ENCODE results near the gene ADAM15.

The ADAM15 gene

DNA sequence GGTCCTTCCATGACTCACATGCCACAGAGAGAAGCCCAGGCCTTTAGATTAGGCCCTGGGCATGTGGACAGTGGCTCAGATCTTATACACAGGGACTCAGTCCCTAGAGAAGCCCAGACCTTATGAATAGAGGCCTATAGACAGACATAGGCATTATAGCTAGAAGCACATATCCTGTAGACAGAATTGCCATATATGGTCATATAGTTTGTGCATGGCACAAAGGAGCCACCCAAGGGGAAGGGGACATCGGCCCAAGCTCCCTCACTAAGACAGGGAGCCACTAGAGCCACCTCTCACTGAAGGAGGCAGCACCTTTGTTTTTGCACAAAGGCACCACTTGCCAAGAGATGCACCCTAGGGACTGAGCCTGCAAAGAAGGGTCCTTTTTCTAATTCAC is 25.3 kb downstream of the ADAM15 start:
- DNase-seq: no peak

DNA sequence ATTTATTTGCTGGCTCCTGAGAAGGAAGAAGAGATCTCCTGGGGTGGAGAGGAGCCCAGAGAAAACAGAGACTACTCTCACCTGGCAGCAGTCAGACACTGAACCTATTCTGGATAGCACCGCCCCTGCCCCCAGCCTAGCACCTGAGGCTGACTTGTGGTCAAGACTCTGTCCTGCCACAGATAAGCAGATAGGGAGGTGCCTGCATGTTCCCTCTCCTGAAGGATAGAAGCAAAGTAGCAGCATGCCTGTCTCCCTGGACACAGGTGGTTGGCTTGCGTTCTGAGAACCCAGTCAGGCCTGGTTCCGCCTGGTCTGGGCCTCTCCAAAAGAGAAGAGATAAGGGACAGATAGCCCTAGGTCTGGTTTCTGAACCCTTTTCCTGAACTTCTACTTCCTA is 26.2 kb downstream of the ADAM15 start:
- DNase-seq: no peak

DNA sequence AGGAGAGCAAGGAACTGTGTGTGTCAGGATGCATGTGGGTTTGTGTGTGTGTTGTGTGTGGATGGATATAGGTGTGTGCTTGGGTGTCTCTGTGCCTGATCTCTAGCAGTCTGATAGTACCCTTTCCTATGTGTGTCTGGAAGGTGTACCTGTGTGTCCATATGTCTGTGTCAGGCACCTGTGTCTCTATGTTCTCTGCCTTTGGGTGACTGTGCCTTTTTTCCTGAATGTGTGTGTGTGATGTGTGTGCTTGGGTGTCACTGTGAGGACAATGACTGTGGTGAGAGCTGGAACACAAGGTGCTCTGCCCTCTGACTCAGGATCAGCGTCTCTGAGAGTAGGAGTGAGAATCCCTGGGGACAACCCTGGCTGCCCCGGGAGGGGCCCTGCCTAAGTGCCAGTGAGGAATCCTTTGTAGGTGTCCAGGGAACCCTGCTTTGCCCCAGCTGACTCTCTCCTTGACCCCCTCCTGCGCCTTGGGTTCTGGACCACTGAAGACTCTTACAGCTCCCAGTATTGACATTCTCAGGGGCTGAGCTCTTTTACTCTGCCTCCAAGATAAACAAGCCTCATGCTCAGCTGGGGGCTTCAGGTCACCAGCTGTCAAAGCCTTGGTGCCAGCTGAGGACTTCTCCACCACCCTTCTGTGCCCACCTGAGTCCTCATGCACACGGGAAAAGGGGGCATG is 26.8 kb downstream of the ADAM15 start:
- DNase-seq: no peak

DNA sequence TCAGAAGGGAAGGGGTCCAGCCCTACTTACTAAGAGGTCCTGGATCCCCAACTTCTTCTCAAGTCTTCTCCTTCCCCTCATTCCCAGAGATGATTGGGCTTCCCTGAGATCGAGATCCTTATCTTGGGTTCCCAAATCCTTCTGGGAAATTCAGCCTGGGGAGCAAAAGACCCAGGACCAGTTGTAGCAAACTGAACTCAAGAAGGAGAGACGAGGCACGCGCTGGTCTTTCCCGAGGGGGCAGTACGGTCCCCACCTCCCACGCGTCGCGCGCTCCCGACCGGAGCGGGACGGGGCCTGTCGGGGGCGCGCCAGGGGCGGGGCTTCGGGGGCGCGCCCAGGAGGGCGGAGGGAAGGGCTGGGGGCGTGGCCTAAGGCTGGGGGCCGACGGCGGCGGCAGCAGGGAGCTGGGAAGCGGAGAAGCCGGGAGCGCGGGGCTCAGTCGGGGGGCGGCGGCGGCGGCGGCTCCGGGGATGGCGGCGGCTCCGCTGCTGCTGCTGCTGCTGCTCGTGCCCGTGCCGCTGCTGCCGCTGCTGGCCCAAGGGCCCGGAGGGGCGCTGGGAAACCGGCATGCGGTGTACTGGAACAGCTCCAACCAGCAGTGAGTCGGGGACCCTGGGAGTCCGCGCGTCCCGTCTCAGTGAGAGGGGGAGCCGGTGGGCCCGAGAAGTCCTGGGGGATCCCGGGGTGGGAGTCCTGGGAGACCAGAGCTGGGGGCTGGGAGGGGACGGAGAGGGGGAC is 27.5 kb downstream of the ADAM15 start, which contains the start of gene EFNA3:
EFNA3 (plus strand) TSS at position 369 of the 741 bp plus-strand sequence; CDS start at position 474, 105 bp downstream.
- DNase-seq: peak; percentile 71 to 78

DNA sequence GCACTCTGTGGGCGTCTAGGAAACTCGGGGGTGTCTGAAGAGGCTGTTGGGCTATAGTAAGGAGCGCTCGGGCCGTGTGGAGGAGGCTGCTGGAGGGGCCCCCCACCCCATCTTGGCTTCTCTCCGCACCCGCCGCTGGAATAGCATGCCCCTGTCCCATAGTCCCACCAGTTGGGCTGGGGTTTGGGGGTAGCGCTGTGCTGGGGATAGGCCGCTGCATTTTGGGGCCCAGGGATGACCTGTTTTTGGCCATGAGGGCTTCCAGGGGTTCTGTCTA is 28.0 kb downstream of the ADAM15 start:
- DNase-seq: no peak

DNA sequence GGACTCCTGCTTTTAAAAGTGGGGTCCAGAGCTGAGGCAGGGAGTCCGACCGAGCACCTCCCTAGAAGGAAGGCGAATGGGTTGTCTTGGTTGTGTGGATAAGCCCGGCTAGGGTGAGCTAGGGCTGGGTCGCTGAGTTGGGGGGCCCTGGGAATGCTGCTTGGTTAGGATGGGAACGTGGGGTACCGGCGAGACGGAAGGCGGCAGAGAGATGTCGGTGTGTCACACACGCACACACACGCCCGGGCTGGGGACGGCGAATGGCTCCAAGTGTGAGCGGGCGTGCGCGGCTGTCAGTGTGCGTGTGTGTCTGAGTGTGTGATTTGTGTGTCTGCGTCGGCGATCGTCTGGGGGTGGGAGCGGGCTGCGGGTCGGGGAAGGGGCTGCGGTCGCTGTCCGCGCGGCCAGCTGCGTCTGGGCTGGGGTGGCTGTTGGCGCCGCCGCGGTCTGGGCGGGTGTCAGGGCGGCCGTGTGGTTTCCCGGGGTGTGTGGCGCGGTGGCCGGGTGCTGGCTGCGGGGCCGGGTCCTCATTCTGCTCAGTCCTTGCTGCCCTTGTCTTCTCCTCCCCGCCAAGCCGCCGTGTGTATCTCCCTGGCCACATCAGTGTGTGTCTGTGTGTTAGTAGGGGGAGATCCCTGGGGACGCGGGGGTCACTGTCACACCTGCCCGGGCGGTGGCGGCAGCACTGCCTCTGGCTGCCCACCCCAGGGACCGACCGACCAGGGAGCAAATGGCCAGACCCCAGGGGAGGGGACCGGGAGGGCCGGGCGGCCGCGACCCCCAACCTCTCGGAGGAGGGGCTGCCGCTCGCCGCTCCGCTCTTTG is 28.6 kb downstream of the ADAM15 start:
- DNase-seq: peak; percentile 22 to 29

DNA sequence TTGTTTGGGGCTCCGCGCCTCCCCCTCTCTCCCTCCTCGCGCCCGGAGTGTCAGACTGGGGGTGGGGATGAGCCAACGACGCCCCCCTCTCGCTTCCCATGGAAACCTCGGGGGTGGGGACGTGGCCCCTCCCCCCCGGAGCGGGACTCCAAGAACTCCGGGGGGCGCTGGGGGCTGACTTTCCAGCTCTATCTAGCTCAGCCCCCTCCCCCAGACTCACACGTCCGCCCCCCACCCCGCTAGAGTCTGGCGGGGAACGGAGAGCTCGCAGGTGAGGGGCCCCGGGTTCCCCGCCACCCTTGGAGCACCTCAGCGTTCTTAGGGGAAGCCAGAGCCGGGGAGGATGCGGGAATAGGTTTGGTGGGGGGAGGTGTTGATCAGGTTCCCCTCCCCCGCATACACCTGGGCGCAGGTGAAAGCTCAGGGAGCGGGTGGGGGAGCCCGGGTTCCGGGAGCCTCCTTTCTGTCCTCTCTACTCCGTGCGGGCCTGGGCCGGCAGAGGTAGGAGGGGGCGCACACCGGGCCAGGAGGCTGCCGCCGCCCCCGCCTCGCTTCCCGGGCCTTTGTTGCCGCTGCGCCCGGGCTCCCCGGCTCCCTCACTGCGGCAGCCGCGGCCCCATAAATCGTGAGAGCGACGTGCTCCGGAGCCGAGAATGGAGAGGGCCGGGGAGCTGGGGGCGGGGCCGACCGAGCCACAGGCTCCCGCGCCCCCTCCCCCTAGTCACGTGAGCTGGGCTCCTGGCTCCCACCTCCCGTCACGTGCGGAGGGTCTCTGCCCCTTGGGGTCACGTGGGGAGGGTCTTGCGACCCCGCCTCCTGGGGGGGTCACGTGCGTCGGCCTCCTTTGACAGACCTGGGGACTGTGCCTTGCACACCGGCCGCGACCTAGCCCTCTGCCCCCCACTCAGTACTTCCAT is 29.5 kb downstream of the ADAM15 start:
- peak; percentile 26 to 42 for DNase-seq

DNA sequence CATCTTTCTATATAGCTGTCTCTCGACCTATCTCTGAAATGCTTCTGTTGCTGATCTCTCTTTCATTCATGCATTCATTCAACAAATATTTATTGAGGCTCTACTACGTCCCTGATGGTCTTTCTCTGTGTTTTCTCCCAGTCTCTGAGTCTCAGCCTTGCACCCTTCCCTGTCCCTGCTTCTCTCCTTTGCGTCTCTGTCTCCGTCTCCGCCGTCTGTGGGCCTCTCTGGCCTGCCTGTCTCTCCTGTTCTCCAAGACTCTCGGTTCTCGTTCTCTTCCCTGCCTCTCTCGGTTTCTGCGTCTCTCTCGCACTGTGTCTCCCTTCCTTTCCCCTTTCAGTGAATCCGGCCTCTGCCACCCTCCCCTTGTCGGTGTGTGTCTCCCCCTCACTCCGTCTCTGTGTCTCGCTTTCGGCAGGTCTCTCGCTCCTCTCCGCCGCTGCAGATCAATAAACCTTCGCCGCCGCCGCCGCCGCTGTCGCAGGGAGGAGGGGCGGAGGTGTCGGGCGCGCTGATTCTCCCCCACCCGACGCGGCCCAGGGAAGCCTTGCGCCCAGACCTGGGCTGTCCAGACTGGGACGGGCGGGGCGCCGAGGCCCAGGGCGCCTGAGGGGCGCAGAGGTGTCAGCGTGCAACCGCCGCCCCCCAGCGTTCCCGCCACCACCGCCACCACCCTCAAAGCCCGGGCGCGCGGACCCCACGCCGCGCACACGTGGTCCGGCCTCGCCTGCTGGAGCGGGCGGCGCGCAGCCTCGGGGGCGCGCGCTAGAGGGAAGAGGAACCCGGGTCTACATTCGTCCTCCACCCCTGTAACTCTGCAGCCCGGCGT is 30.6 kb downstream of the ADAM15 start:
- peak; percentile 33 to 51 for DNase-seq

DNA sequence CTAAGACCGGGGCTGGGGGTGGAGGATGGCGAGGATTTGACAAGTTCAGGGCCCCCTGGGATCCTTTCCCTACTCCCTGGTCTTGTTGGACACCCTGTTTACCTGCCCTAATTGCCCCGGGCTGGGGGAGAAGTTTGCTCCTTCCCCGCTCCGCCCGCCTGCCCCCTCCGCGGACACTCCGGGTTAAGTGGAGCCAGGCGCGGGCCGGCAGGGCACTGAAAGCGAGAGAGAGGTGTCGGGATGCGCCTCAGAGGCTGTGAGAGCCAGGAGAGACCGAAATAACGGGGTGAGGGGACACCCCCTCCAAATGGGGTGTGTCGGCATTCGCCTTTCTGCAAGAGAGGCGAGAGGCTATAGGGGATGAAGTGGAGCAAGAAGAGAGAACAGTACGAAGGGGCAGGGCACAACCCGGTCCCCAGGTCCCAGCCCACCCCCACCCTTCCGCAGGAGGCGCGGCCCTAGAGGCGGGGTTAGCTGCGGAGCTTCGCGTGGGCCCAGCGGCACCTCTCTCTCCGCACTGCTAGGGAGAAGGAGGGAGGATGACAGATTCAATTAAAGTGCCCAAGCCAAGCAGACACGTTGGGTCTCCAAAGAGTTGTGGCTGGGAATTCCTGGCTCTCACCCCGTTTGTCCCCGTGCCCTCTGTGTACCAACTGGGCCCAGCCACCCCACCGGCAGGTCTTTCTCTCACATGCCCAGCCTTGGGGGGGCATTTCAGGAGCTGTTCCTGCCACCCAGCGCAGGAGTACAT is 31.4 kb downstream of the ADAM15 start:
- peak; percentile 35 to 47 for DNase-seq

DNA sequence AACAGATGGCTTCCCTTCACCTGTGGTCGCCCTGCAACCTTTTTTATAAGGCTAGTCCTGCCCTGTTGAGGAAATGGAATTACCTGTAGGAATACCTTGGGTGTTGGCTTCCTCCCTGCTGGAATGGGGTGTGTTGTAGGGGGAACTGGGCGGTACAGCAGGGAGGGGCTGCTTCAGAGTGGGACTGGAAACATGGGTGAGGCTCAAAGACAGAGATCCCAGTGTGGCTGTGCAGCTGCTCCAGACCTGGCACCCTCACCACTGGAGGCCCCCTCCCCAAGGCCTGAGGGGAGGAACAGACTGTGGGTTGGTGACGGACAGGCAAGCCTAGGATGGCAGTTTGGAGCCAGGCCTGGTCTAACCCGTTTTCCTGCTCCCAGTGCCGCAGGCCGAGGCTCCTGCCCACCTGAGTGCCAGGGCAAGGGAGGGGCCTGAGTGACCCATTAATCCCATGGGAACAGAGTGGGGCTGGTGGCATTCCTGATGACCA is 32.0 kb downstream of the ADAM15 start:
- no peak for DNase-seq

DNA sequence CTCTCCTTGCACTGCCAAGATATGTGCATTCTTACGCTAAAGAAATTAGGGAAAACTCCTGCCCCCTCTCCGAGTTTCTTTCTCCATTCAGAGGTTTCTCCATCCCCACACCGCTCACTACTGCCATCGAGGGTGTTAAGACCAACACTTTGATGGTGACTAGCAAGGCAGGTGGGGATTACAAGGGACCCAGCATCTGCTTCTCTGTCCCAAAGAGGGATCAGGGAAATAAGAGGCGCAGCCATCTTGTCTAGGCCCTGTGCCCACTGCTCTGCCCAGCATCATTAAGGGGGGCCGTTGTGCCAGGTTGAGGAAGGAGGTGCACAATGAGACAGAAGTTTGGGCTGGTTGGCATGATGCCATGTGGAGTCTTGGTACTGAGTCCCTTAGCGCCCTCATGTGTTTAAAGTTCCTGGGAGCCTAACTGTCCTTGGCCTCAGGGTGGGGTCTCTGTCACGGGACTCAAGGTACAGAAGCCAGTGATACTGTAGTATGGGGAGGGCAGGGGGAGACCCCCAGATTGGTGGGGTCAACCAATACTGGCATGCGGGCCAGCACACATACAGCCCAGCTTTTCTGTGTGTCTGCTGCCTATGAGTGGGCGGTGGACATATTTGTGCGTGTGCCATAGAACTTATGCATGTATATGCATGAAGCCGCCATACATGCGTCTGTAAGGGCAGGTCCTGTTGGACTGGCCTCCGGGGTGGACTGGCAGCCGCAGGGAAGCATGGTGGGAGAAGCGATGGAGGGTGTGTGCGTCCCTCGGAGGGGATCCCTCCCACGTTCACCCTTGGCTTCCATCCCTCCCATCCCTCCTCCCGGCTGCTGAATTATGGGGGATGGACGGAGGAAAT is 33.0 kb downstream of the ADAM15 start:
- peak; percentile 55 to 63 for DNase-seq

DNA sequence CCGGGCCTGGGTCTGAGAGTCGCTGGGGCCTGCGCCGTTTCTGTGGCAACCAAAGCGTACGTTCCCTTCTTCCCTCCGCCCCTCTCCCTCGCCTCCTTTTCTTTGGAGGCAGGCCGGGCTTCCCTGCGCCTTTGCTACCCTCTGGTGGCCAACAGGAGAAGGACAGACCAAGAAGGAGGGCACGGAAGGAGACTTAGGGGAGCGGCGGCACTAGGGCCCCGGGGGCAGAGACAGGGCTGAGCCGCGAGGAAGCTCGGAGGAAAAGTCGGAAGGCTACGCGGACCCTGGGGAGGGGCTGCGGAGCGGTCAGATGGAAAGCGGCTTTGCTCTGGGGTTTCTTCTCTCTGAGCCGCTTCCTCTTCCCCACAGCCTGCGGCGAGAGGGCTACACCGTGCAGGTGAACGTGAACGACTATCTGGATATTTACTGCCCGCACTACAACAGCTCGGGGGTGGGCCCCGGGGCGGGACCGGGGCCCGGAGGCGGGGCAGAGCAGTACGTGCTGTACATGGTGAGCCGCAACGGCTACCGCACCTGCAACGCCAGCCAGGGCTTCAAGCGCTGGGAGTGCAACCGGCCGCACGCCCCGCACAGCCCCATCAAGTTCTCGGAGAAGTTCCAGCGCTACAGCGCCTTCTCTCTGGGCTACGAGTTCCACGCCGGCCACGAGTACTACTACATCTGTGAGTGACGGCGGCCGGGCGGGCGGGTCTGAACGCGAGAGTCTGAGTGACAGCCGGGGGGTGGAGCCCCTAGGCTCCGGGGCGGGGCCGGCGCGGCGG is 33.8 kb downstream of the ADAM15 start:
- peak; percentile 93 to 94 for DNase-seq

DNA sequence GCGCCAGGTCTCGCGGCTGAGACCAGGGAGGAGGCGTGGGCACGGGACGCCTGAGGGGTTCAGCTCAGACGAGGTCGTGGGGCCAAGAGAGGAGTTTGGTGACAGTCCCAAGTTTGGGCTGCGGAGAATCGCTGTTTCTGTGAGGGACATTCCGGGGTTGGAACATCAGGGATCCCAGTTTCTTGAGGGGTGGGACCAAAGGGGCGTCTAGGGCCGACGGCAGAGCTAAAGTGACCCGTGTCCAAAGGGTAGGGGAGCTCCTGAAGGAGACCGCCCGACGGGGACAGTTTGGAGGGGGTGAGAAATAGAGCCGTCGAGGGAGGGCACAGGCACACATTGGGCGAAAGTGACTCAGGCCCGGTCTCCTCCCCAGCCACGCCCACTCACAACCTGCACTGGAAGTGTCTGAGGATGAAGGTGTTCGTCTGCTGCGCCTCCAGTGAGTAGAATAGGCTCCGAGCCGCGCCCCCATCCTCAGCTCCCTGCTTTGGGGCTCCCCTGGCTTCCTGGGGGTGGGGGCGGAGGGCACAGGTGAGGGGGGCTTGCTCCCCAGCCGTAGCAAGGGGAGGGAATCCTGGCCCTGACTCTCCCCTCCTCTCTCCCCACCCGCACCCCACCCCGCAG is 34.5 kb downstream of the ADAM15 start:
- DNase-seq: peak; percentile 83 to 86

DNA sequence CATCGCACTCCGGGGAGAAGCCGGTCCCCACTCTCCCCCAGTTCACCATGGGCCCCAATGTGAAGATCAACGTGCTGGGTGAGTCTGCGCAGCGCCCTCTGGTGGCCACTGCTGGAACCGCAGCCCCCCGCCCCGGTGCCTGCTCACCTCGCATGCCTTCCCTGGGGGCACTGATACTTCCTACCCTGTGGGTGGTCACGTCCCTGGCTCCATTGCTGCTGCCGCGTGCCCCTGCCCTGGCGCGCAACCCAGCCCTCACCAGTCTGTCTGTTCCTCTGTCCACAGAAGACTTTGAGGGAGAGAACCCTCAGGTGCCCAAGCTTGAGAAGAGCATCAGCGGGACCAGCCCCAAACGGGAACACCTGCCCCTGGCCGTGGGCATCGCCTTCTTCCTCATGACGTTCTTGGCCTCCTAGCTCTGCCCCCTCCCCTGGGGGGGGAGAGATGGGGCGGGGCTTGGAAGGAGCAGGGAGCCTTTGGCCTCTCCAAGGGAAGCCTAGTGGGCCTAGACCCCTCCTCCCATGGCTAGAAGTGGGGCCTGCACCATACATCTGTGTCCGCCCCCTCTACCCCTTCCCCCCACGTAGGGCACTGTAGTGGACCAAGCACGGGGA is 35.1 kb downstream of the ADAM15 start:
- DNase-seq: peak; percentile 86 to 89

DNA sequence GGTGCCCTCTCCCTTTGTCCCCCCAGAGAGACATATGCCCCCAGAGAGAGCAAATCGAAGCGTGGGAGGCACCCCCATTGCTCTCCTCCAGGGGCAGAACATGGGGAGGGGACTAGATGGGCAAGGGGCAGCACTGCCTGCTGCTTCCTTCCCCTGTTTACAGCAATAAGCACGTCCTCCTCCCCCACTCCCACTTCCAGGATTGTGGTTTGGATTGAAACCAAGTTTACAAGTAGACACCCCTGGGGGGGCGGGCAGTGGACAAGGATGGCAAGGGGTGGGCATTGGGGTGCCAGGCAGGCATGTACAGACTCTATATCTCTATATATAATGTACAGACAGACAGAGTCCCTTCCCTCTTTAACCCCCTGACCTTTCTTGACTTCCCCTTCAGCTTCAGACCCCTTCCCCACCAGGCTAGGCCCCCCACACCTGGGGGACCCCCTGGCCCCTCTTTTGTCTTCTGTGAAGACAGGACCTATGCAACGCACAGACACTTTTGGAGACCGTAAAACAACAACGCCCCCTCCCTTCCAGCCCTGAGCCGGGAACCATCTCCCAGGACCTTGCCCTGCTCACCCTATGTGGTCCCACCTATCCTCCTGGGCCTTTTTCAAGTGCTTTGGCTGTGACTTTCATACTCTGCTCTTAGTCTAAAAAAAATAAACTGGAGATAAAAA is 35.9 kb downstream of the ADAM15 start:
- DNase-seq: no peak

DNA sequence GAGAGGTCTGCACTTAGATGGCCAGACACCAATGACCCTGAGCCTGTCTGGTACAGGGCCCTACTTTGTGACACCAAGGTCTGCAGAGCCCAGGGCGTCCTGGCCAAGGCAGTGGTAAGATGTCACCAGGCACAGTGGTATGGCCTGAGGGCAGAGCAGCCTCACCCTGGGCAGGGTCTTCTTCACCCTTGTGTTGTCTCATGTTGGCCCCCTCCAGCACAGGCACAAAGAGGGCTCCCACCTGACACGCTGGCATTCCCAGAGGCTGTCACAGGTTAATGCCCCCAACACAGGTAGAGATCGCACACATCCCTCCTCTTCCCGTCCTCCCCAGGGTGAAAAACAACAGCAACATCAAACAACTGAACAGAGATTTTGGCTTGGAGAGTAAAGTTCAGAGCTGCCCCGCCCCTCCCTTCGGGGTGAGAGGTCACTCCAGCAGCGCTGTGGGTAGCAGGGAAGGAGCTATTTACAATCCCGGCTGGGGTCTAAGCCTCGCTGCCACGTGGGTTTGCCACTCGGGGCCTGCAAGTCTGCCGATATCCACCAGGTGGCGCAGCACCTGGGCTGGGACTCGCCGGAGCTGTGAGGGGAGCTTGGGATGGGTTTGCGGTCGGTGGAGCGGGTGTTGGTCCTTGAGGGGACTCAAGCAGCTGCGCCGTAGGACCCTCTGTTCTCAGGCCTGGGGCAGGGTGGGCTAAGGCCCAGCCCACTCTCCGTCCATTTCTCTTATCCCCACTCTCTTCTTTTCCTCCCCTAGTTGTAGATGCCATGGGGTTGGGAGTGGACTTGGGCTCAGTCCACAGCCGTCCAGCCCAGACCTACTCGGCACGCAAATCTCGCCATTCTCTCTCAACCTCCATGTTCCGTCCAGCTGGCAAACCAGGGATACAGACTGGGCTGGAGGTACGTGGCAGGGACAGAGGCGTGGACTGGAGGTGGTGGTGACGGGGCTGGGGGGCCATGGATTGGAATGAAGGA is 40.2 kb downstream of the ADAM15 start:
- DNase-seq: peak; percentile 87 to 89

All from activated CD4-positive, alpha-beta T cell treated with anti-CD3 and anti-CD28 coated beads, Interleukin-2, amount 50 U/mL, for 48 hours (primary cell).